ENCODE results near the gene TTBK2.
"Not testable (repeated sequence)": the region's sequence is repeated elsewhere in the genome, so short reads cannot be mapped to it uniquely, and the experiment has no call there.

TTBK2 gene

GRCh38 chr15:42920519-42921341 lies at the start of gene TTBK2:
TTBK2 (minus strand) TSS chr15:42920778; CDS start chr15:42878617, 42,161 bp downstream.
- no peaks in the 10 kb centered on the region for H3K4me1 ChIP-seq
- peak within 1 kb of the TSS; percentile 96 for H2AFZ ChIP-seq
- H3K27ac ChIP-seq, result peak within 1 kb of the TSS; percentile 55
- H3K36me3 ChIP-seq (ENCODE audit: control insufficient read depth, insufficient read depth, low read length), result no peaks in the 10 kb centered on the region
- peak within 1 kb of the TSS; percentile 68 for H3K4me3 ChIP-seq (ENCODE audit: low read depth, low read length)
- H3K9ac ChIP-seq, result no peak within 1 kb of the TSS
- peak within 1 kb of the TSS; percentile 93 for H3K4me2 ChIP-seq (ENCODE audit: low read length)
- TF ChIP-seq, protein P1, sequence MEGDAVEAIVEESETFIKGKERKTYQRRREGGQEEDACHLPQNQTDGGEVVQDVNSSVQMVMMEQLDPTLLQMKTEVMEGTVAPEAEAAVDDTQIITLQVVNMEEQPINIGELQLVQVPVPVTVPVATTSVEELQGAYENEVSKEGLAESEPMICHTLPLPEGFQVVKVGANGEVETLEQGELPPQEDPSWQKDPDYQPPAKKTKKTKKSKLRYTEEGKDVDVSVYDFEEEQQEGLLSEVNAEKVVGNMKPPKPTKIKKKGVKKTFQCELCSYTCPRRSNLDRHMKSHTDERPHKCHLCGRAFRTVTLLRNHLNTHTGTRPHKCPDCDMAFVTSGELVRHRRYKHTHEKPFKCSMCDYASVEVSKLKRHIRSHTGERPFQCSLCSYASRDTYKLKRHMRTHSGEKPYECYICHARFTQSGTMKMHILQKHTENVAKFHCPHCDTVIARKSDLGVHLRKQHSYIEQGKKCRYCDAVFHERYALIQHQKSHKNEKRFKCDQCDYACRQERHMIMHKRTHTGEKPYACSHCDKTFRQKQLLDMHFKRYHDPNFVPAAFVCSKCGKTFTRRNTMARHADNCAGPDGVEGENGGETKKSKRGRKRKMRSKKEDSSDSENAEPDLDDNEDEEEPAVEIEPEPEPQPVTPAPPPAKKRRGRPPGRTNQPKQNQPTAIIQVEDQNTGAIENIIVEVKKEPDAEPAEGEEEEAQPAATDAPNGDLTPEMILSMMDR (IDR thresholded peaks at IDR 0.05), result no peak
- H3K27me3 ChIP-seq (ENCODE audit: control insufficient read depth, insufficient read depth, low read length), result no peaks in the 10 kb centered on the region
- no peaks in the 10 kb centered on the region for H3K79me2 ChIP-seq
- H3K9me3 ChIP-seq (ENCODE audit: control insufficient read depth, low read length), result no peaks in the 10 kb centered on the region

DNA sequence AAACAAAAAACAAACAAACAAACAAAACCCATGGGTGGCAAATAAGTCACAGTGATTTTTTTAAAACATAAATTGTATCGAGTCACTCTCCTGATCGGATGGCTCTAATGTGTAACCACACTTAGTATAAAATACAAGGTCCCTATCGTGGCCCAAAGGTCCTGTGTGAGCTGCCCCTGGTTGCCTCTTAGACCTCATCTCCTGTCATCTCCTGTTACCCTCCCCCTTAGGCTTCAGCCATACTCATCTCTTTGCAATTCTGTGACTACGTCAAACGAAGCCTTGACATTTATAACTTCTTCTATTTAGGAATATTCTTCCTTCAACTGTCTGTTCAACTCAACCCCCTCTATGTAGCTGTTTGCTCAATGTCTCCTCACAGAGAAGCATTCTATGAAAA lies 43.9 kb upstream of the TTBK2 start:
- Histone ChIP-seq H3K4me1 (no peaks in the 10 kb centered on the region), H3K36me3 (ENCODE audit: control insufficient read depth, insufficient read depth, low read length) (no peaks in the 10 kb centered on the region), H3K9ac (no peak overlapping the region), H2AFZ (no peak overlapping the region), H3K9me3 (ENCODE audit: control insufficient read depth, low read length) (no peaks in the 10 kb centered on the region), H3K79me2 (no peaks in the 10 kb centered on the region), H3K4me3 (ENCODE audit: low read depth, low read length) (no peak overlapping the region), H3K4me2 (ENCODE audit: low read length) (no peak overlapping the region), H3K27ac (no peak overlapping the region), H3K27me3 (ENCODE audit: control insufficient read depth, insufficient read depth, low read length) (no peaks in the 10 kb centered on the region)
- TF ChIP-seq, protein P1 (IDR thresholded peaks at IDR 0.05), result no peak

- Histone ChIP-seq H2AFZ (no peak overlapping the region), H3K9me3 (ENCODE audit: control insufficient read depth, low read length) (no peaks in the 10 kb centered on the region), H3K27ac (no peak overlapping the region), H3K4me1 (no peaks in the 10 kb centered on the region), H3K4me3 (ENCODE audit: low read depth, low read length) (no peak overlapping the region), H3K79me2 (no peaks in the 10 kb centered on the region), H3K36me3 (ENCODE audit: control insufficient read depth, insufficient read depth, low read length) (no peaks in the 10 kb centered on the region), H3K9ac (no peak overlapping the region), H3K27me3 (ENCODE audit: control insufficient read depth, insufficient read depth, low read length) (no peaks in the 10 kb centered on the region), H3K4me2 (ENCODE audit: low read length) (no peak overlapping the region)
- TF ChIP-seq, protein P1 (IDR thresholded peaks at IDR 0.05), result no peak
Observed at GRCh38 chr15:42955518-42955917, 34.9 kb upstream of the TTBK2 start.

- Histone ChIP-seq H3K9me3 (ENCODE audit: control insufficient read depth, low read length) (no peaks in the 10 kb centered on the region), H3K9ac (no peak overlapping the region), H3K4me1 (no peaks in the 10 kb centered on the region), H3K36me3 (ENCODE audit: control insufficient read depth, insufficient read depth, low read length) (no peaks in the 10 kb centered on the region), H2AFZ (no peak overlapping the region), H3K27ac (no peak overlapping the region), H3K79me2 (no peaks in the 10 kb centered on the region), H3K4me3 (ENCODE audit: low read depth, low read length) (no peak overlapping the region), H3K27me3 (ENCODE audit: control insufficient read depth, insufficient read depth, low read length) (no peaks in the 10 kb centered on the region), H3K4me2 (ENCODE audit: low read length) (no peak overlapping the region)
- TF ChIP-seq, protein P1 (IDR thresholded peaks at IDR 0.05), result no peak
Observed at GRCh38 chr15:42954291-42954690, 33.7 kb upstream of the TTBK2 start.

DNA sequence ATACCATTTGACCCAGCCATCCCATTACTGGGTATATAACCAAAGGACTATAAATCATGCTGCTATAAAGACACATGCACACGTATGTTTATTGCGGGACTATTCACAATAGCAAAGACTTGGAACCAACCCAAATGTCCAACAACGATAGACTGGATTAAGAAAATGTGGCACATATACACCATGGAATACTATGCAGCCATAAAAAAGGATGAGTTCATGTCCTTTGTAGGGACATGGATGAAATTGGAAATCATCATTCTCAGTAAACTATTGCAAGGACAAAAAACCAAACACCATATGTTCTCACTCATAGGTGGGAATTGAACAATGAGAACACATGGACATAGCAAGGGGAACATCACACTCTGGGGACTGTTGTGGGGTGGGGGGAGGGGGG lies 28.3 kb upstream of the TTBK2 start:
- H2AFZ ChIP-seq; H3K9me3 ChIP-seq (ENCODE audit: control insufficient read depth, low read length); H3K4me1 ChIP-seq; H3K27ac ChIP-seq; H3K79me2 ChIP-seq; H3K9ac ChIP-seq; H3K27me3 ChIP-seq (ENCODE audit: control insufficient read depth, insufficient read depth, low read length); H3K4me2 ChIP-seq (ENCODE audit: low read length); H3K36me3 ChIP-seq (ENCODE audit: control insufficient read depth, insufficient read depth, low read length); H3K4me3 ChIP-seq (ENCODE audit: low read depth, low read length): not testable (repeated sequence)
